ENCODE data around the gene KMT5B.
A peak's percentile ranks its signal among the peaks of the same experiment; 100 is the strongest.

KMT5B gene

GRCh38 chr11:68257477-68258362, 44.6 kb upstream of the KMT5B start (continued):
- TF ChIP-seq PRDM4 (tag by site-specific recombination; IDR thresholded peaks at IDR 0.05) = no peak
- TF ChIP-seq ZNF654 (tag by site-specific recombination; IDR thresholded peaks at IDR 0.05; ENCODE audit: low read depth) = peak; percentile 85
- no peak for TF ChIP-seq ZNF645 (tag by site-specific recombination; IDR thresholded peaks at IDR 0.05)
- peak; percentile 48; the same call in 1 of the 2 replicates for TF ChIP-seq KLF1 (tag by site-specific recombination; IDR thresholded peaks at IDR 0.05)
- 0 out of 2 replicates have a peak, but pooled peaks have one; percentile 33 for TF ChIP-seq ZNF692 (tag by site-specific recombination; IDR thresholded peaks at IDR 0.05)
- peak; percentile 68; the same call in 1 of the 2 replicates for TF ChIP-seq ZNF394 (tag by site-specific recombination; IDR thresholded peaks at IDR 0.05; ENCODE audit: borderline replicate concordance)
- no peak for TF ChIP-seq ZNF776 (tag by site-specific recombination; IDR thresholded peaks at IDR 0.05; ENCODE audit: borderline replicate concordance)
- TF ChIP-seq ZNF292 (tag by site-specific recombination; IDR thresholded peaks at IDR 0.05; ENCODE audit: borderline replicate concordance, low read depth) = no peak
- peak; percentile 64 for TF ChIP-seq KLF9 (tag by site-specific recombination; IDR thresholded peaks at IDR 0.05; ENCODE audit: low read depth)
- TF ChIP-seq, protein P1, sequence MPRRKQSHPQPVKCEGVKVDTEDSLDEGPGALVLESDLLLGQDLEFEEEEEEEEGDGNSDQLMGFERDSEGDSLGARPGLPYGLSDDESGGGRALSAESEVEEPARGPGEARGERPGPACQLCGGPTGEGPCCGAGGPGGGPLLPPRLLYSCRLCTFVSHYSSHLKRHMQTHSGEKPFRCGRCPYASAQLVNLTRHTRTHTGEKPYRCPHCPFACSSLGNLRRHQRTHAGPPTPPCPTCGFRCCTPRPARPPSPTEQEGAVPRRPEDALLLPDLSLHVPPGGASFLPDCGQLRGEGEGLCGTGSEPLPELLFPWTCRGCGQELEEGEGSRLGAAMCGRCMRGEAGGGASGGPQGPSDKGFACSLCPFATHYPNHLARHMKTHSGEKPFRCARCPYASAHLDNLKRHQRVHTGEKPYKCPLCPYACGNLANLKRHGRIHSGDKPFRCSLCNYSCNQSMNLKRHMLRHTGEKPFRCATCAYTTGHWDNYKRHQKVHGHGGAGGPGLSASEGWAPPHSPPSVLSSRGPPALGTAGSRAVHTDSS (tag by site-specific recombination; IDR thresholded peaks at IDR 0.05) = no peak
- 0 out of 2 replicates have a peak, but pooled peaks have one; percentile 20 for TF ChIP-seq ZEB2 (tag by site-specific recombination; IDR thresholded peaks at IDR 0.05)
- TF ChIP-seq KLF7 (tag by site-specific recombination; IDR thresholded peaks at IDR 0.05; ENCODE audit: borderline replicate concordance) = peak; percentile 94
- peak; percentile 67 for TF ChIP-seq ZNF600 (tag by site-specific recombination; IDR thresholded peaks at IDR 0.05)
- TF ChIP-seq SP7 (tag by site-specific recombination; IDR thresholded peaks at IDR 0.05) = peak; percentile 41; the same call in 1 of the 2 replicates
- no peak for TF ChIP-seq BCL6B (tag by site-specific recombination; IDR thresholded peaks at IDR 0.05)
- no peak for TF ChIP-seq ZNF266 (tag by site-specific recombination; IDR thresholded peaks at IDR 0.05; ENCODE audit: low read depth)
- no peak for TF ChIP-seq ZNF121 (tag by site-specific recombination; IDR thresholded peaks at IDR 0.05)
- no peak for TF ChIP-seq MZF1 (tag by site-specific recombination; IDR thresholded peaks at IDR 0.05; ENCODE audit: borderline replicate concordance)
- TF ChIP-seq, protein P2, sequence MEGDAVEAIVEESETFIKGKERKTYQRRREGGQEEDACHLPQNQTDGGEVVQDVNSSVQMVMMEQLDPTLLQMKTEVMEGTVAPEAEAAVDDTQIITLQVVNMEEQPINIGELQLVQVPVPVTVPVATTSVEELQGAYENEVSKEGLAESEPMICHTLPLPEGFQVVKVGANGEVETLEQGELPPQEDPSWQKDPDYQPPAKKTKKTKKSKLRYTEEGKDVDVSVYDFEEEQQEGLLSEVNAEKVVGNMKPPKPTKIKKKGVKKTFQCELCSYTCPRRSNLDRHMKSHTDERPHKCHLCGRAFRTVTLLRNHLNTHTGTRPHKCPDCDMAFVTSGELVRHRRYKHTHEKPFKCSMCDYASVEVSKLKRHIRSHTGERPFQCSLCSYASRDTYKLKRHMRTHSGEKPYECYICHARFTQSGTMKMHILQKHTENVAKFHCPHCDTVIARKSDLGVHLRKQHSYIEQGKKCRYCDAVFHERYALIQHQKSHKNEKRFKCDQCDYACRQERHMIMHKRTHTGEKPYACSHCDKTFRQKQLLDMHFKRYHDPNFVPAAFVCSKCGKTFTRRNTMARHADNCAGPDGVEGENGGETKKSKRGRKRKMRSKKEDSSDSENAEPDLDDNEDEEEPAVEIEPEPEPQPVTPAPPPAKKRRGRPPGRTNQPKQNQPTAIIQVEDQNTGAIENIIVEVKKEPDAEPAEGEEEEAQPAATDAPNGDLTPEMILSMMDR (tag by site-specific recombination; IDR thresholded peaks at IDR 0.05) = peak; percentile 81
- no peak for TF ChIP-seq ZNF211 (tag by site-specific recombination; IDR thresholded peaks at IDR 0.05; ENCODE audit: low read depth)
- peak; percentile 47; the same call in 1 of the 2 replicates for TF ChIP-seq ZSCAN30 (tag by site-specific recombination; IDR thresholded peaks at IDR 0.05)

Measured in HEK293 (cell line).